Retinal pigment epithelial cell (primary cell): Measurements from ENCODE around the gene SELP.

Experiments used
- DNase-seq: peaks from one replicate; pipeline ENCODE4 v3.0.0-alpha.2; 2010; ENCODE audit warnings: low read depth
- H3K4me3 ChIP-seq: 2 replicates; pipeline ENCODE4 v1.5.1; 2011; ENCODE audit warnings: mild to moderate bottlenecking, low read length, control low read depth, moderate library complexity
- TF ChIP-seq, protein P1 (sequence below): conservative IDR thresholded peaks from 2 replicates; pipeline ENCODE4 v1.5.1; 2011; ENCODE audit warnings: low read depth, low read length, control low read depth, inconsistent platforms

SELP gene

GRCh38 chr1:169586395-169587255 is 43.3 kb downstream of the SELP start, which contains the start of gene F5:
F5 (minus strand) TSS chr1:169586481; CDS start chr1:169586386, 95 bp downstream.
- TF ChIP-seq, protein P1, sequence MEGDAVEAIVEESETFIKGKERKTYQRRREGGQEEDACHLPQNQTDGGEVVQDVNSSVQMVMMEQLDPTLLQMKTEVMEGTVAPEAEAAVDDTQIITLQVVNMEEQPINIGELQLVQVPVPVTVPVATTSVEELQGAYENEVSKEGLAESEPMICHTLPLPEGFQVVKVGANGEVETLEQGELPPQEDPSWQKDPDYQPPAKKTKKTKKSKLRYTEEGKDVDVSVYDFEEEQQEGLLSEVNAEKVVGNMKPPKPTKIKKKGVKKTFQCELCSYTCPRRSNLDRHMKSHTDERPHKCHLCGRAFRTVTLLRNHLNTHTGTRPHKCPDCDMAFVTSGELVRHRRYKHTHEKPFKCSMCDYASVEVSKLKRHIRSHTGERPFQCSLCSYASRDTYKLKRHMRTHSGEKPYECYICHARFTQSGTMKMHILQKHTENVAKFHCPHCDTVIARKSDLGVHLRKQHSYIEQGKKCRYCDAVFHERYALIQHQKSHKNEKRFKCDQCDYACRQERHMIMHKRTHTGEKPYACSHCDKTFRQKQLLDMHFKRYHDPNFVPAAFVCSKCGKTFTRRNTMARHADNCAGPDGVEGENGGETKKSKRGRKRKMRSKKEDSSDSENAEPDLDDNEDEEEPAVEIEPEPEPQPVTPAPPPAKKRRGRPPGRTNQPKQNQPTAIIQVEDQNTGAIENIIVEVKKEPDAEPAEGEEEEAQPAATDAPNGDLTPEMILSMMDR, result peak; percentile 69
- peak; percentile 20 for DNase-seq
- H3K4me3 ChIP-seq, result no peak within 1 kb of the TSS

- no peak for DNase-seq
- H3K4me3 ChIP-seq, result no peak overlapping the region
- TF ChIP-seq, protein P1, result no peak
Observed at GRCh38 chr1:169586067-169586394, 43.9 kb downstream of the SELP start.

DNA sequence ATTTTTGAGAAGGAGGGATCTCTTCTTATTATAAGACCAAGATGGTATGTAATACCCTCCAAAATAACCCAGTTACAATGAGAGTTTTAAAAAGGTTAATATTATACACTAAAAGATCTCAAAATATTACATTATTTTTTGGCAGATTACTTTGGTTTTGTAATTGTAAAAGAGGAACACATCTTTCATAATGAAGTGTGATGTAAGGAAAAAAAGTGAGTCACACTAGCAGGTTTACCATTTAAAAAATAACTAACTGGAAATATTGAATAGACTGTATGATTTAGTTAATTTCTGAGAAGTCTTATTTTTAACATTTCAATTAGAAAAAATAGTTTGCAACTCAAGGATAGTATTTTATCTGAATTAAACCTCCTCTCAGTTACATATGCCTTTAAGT is 44.7 kb downstream of the SELP start:
- TF ChIP-seq, protein P1, result no peak
- no peak for DNase-seq
- H3K4me3 ChIP-seq, result no peak overlapping the region

DNA sequence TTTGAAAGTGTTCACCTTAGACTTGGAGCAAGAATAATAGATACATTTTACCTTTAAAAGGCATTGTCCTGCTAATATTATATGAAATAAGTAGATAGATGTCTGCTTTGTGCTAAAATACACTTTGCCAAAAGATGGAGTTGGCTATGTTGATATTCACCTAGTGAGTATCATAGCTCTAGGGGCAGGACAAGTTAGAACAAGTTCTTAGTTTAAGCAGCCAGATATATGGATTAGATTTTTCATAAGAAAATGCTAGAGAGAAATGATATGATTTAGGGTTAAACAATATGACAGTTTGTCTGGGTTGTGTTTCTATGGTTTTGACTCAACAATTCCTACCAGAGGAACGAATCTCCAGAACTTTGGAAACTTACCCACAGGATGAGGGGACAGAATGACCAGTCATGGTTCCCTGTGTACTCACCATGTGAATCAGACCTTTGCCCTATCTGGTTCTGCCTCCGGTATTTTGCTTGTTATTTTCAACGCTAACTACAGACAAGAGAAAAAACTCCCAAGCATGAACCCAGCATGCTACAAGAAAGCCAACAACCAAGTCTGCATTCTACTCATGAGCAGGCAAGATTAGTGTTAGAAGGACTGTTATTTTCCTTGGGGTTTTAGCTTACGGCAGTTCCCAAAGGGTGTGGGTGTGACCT is 45.3 kb downstream of the SELP start:
- DNase-seq, result no peak
- TF ChIP-seq, protein P1, result no peak
- H3K4me3 ChIP-seq, result no peak overlapping the region

DNA sequence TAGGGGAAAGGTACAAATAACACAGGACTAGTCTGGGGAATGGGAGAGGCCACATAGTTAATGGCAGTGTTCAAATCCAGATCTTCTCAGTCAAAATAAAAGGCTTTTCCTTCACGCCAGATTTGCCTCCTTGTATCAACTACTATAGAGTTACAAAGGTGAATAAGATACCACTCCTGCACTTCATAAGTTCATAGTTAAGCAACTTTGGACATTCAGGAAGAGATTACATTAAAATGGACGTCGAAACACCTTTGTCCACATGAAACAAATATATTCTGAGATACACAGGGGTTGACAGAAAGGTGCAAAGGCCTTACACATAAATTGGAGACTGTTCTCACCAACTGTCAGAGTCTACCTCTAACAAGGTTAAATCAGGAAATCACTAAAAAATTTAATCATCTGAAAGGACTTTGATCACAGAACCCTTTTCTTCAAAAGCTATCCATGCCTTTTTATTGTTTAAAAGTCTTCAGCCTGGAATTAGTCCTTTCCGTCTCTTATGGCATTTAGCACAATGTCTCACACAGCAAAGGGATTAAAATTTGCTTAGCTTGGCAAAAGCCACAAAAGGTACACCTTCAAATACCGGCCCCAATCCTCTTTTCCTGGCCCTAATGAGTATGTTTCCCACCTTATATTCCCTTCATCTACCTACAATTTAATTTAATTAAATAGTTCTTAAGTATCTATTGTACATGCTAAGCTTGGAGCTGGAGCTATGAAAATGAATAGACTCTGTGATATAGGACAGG is 51.8 kb downstream of the SELP start:
- TF ChIP-seq, protein P1, result no peak
- no peak overlapping the region for H3K4me3 ChIP-seq
- no peak for DNase-seq

- no peak for DNase-seq
- TF ChIP-seq, protein P1, result no peak
- H3K4me3 ChIP-seq, result no peak overlapping the region
Observed at GRCh38 chr1:169576935-169577331, 53.0 kb downstream of the SELP start.
